HG03460 (cell line): ENCODE data around the gene ZNF664.

Experiments
- ATAC-seq: cut with Tn5 transposase; IDR thresholded peaks from one replicate; pipeline ENCODE4 v1.9.1; 2021; ENCODE audit not compliant: unreplicated experiment

The ZNF664 gene

GRCh38 chr12:124030008-124030407 lies 57.0 kb downstream of the ZNF664 start:
- no peak for ATAC-seq

- ATAC-seq, result no peak
These were observed 57.5 kb downstream of the ZNF664 start for GRCh38 chr12:124030510-124030909.

- no peak for ATAC-seq
These were observed 58.0 kb downstream of the ZNF664 start for GRCh38 chr12:124031058-124031457.

- ATAC-seq, result no peak
These were observed 59.4 kb downstream of the ZNF664 start for GRCh38 chr12:124032265-124032886.

- ATAC-seq, result no peak
These were observed 60.8 kb downstream of the ZNF664 start for GRCh38 chr12:124033859-124034258.

DNA sequence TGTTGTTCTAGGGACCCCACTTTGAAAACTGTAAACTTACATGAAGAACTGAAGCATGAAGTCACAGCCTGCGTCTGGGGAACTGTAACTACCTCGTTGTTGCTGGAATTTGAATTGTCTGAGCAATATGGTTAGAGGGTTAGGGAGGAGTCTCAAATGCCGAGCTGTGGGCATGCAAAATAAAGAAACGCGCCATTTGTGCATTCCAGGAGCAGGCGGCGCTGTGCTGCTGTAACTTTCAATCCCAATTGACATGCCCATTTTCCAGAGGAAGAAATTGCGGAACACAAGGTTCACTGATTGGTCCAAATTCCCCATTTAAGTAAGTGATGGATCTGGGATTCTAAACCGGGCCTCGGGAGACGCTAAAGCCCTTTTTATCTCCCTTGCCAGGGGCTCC lies 61.3 kb downstream of the ZNF664 start:
- no peak for ATAC-seq

- ATAC-seq, result no peak
These were observed 62.1 kb downstream of the ZNF664 start for GRCh38 chr12:124035163-124035562.

DNA sequence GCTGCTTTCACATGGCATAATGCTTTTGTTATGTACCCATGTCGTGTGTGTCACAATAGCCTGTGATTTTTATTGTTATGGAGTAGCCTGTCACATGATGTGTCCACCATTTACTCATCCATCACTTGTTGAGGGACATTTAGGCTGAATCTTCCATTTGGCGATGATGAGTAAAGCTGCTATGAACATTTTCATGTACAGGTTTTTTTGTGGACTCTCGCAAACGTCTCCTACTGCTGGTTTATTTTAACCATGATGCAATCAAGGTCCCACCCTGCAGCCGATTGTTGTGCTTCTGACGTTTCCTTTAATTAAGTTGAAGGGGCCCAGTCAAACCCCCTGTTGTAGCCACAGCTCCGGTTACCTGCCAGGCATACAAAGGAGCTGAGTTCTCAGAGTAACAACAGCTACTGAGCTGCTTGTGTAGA lies 63.2 kb downstream of the ZNF664 start:
- ATAC-seq, result no peak

- no peak for ATAC-seq
These were observed 63.7 kb downstream of the ZNF664 start for GRCh38 chr12:124036657-124037109.

DNA sequence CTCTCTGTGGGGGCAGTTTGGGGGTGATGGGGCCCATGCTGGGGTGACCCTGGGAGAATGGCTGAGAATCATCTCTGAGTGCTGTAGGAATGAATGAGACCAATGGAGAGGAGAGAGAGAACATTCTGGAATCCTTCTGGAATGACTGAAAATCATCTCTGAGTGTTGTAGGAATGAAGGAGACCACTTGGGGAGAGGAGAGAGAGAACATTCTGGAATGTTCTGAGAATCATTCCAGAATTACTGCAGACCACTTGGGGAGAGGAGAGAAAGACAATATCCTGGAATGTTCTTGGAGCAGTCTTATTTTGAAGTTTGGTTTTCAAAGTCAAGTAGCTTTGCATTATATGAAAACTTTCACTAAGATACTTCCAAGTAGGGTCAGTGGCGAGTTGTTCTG lies 64.3 kb downstream of the ZNF664 start:
- no peak for ATAC-seq

- ATAC-seq, result no peak
These were observed 66.3 kb downstream of the ZNF664 start for GRCh38 chr12:124039276-124039675.

- no peak for ATAC-seq
These were observed 67.3 kb downstream of the ZNF664 start for GRCh38 chr12:124040291-124040690.

DNA sequence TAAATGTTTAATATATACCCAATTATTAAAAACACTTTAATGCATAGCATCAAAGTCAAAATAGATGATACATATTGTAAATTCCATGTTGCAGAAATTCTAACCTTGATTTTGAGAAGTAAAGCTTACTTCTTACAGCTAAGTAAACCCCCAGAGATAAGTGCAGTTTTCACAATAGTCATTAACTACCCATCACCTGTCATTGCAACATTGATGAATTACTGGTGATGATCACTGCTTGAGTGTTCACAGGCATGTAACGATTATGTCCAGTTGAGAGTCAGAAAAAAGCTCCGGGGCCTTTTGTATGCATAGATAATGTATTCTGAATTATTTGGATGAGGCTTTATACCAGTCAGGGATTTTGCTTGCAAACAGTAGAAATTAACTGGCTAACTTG lies 67.7 kb downstream of the ZNF664 start:
- no peak for ATAC-seq

DNA sequence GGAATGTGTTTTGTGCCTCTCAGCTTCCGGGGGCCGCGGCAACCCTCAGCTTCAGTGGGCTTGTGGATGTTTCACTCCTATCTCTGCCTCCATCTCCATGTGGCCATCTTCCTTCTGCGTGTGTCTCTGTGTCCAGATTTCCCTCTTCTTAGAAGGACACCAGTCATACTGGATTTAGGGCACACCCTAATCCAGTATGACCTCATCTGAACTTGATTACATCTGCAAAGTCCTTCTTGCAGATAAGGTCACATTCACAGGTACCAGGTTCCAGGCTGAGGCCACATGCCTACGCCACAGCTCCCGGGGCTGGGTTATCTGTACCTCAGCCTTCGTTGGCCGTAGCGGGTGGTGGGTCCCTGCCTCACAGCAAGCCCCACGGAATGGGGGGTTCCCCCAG lies 68.9 kb downstream of the ZNF664 start:
- no peak for ATAC-seq

DNA sequence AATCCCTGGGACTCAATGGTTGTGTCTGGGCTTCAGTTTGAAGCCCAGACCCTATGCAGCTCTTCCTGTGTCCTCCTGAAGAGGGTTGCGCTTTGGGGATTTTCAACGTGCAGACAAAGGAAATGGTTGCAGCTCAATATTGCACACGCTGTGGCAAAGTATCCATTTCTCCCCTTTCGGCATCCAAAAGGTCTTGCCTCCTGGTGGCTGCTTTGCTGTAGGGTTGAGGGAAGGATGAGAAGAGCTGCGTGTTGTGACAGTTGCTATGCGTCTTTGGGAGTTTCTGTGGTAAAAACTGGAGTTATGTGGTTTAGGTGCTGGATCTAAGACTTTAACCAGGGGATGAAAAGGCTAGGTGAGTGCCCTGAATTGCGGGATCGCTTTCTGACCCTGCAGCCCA lies 71.0 kb downstream of the ZNF664 start:
- no peak for ATAC-seq

- no peak for ATAC-seq
These were observed 71.8 kb downstream of the ZNF664 start for GRCh38 chr12:124044809-124045321.

- ATAC-seq, result no peak
These were observed 72.8 kb downstream of the ZNF664 start for GRCh38 chr12:124045671-124046455.

GRCh38 chr12:124046456-124046740 lies 73.4 kb downstream of the ZNF664 start:
- ATAC-seq, result no peak

DNA sequence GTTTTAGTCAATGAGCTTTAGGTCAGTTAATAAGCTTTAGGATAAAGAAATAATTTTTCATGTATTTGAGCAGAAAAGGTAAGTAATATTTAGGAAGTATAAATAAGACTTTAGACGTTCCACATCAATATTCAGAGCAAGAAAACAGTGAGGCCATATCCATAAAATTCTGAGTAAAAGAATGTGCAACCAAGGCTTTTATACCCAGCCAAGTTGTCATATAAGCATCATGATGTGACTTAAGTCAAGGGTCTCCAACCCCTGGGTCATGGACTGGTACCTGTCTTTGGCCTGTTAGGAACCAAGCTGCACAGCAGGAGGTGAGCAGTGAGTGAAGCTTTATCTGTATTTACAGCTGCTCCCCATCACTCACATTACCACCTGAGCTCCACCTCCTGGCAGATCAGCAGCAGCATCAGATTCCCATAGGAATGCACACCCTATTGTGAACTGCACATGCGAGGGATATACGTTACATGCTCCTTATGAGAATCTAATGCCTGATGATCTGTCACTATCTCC lies 74.1 kb downstream of the ZNF664 start:
- ATAC-seq, result no peak

GRCh38 chr12:124049451-124050094 lies 76.6 kb downstream of the ZNF664 start:
- no peak for ATAC-seq

- no peak for ATAC-seq
These were observed 80.8 kb downstream of the ZNF664 start for GRCh38 chr12:124053851-124054250.

GRCh38 chr12:124055066-124055465 lies 82.1 kb downstream of the ZNF664 start:
- ATAC-seq, result no peak
